Upper lobe of left lung (tissue), 4 donors: ENCODE data around the gene EHMT1.

Experiments used
- EP300 ChIP-seq, 4 donors: sonication (generic); formaldehyde crosslinking; IDR thresholded peaks; one replicate each; pipeline ENCODE4 v1.5.1; 2017; ENCODE audit warnings: antibody characterized with exemption in 4 of 4, control low read depth in 2 of 4
- POLR2A ChIP-seq, 4 donors: fragments of 450-650 bp; IDR thresholded peaks; one replicate each; pipeline ENCODE4 v1.5.1; 2016 to 2017; ENCODE audit warnings: antibody characterized with exemption in 4 of 4, mild to moderate bottlenecking in 2 of 4
- POLR2AphosphoS5 ChIP-seq, 2 donors: sonication (generic); formaldehyde crosslinking; IDR thresholded peaks; one replicate each; pipeline ENCODE4 v1.5.1; 2017; ENCODE audit warnings: antibody characterized with exemption in 2 of 2
- TF ChIP-seq, protein P1 (sequence below), 6 experiments: fragments of 450-650 bp in 4 of 6; fragments of 200-600 bp in 2 of 6; sonication (generic) in 2 of 6; IDR thresholded peaks; one replicate each; pipeline ENCODE4 v1.5.1; 2016 to 2019; ENCODE audit warnings: antibody characterized with exemption in 6 of 6

DNA sequence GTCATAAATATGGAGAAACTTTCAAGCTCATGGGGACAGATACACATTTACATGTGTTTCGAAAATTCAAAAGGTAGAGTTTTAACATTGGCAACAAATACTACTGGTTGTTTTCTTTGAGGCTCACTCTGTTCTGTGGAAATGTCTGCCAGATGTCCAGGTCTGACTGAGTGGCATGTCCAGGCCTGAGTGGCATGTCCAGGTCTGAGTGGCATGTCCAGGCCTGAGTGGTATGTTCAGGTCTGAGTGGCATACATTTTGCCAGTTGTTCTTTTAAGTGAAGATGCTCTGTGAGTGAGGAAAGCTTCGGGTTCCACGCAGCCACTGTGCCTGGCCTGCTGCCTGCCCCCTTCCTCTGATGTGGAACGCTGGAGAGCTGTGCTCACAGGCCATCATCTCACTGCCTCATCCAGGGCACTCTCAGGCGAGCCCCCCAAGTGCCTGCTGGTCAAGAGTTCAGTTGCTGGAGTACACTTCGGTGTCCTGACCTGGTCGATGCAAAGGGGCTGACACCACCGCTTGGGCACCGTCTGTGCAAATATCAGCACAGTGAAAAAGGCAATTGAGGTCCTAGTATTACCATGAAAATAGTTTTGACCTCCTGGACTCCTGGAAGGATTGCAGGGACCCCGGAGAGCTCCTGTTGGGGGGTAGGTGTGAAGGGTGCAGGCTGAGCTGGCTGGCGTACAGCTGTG lies 89.9 kb downstream of the EHMT1 start:
- TF ChIP-seq POLR2A (IDR thresholded peaks at IDR 0.05) (no peak), EP300 (IDR thresholded peaks at IDR 0.05) (no peak), POLR2AphosphoS5 (IDR thresholded peaks at IDR 0.05) (no peak)
- TF ChIP-seq, protein P1, sequence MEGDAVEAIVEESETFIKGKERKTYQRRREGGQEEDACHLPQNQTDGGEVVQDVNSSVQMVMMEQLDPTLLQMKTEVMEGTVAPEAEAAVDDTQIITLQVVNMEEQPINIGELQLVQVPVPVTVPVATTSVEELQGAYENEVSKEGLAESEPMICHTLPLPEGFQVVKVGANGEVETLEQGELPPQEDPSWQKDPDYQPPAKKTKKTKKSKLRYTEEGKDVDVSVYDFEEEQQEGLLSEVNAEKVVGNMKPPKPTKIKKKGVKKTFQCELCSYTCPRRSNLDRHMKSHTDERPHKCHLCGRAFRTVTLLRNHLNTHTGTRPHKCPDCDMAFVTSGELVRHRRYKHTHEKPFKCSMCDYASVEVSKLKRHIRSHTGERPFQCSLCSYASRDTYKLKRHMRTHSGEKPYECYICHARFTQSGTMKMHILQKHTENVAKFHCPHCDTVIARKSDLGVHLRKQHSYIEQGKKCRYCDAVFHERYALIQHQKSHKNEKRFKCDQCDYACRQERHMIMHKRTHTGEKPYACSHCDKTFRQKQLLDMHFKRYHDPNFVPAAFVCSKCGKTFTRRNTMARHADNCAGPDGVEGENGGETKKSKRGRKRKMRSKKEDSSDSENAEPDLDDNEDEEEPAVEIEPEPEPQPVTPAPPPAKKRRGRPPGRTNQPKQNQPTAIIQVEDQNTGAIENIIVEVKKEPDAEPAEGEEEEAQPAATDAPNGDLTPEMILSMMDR (IDR thresholded peaks at IDR 0.05): no peak
